Measurements from ENCODE around the gene RBM6. TPM values are rescaled to one million over a fixed set of nuclear protein-coding genes. Genes with fewer than 3 reads are reported as not detected.

RBM6 gene
- 10 to 100 TPM; 32.5 to 41.6 (median 34.5) TPM for total RNA-seq (2021; fragmentation: NEBNext Ultra II Directional; extraction: Animal tissue kit (Norgen Biotek cat#: 25700))
- long read RNA-seq, partial matches to known transcripts = 11 of 27 reads
- long read RNA-seq, other reads (novel, unspliced or antisense) = 9 of 27 reads

GRCh38 chr3:49939858-49940666 lies at the start of gene RBM6:
RBM6 (plus strand) TSS chr3:49940150; CDS start chr3:49962642, 22,492 bp downstream.
- Mint-ChIP-seq H3K36me3 (ENCODE audit: low read depth) (peaks cover 12% of the 10 kb centered on the region; the same call in 1 of the 2 replicates), H3K27me3 (ENCODE audit: insufficient read depth) (peaks cover 1% of the 10 kb centered on the region; the same call in 1 of the 2 replicates), H3K4me3 (peak within 1 kb of the TSS; percentile 96), H3K4me1 (ENCODE audit: low read depth) (peaks cover 17% of the 10 kb centered on the region), H3K9me3 (no peaks in the 10 kb centered on the region), H3K27ac (peak within 1 kb of the TSS; percentile 97)
- peak; percentile 94 for DNase-seq
- peak; percentile 16 for TF ChIP-seq CTCF (IDR thresholded peaks at IDR 0.05)

GRCh38 chr3:49895791-49896190 lies 44.2 kb upstream of the RBM6 start:
- TF ChIP-seq CTCF (IDR thresholded peaks at IDR 0.05) = no peak
- Mint-ChIP-seq H3K36me3 (ENCODE audit: low read depth) (no peaks in the 10 kb centered on the region), H3K9me3 (no peaks in the 10 kb centered on the region), H3K27ac (no peak overlapping the region), H3K27me3 (ENCODE audit: insufficient read depth) (peaks cover 1% of the 10 kb centered on the region), H3K4me3 (no peak overlapping the region), H3K4me1 (ENCODE audit: low read depth) (peaks cover 2% of the 10 kb centered on the region)
- DNase-seq = no peak

GRCh38 chr3:49896345-49896744 lies 43.6 kb upstream of the RBM6 start:
- DNase-seq = no peak
- H3K4me3 Mint-ChIP-seq = no peak overlapping the region
- no peak for TF ChIP-seq CTCF (IDR thresholded peaks at IDR 0.05)
- no peak overlapping the region for H3K27ac Mint-ChIP-seq
- no peaks in the 10 kb centered on the region for H3K9me3 Mint-ChIP-seq
- H3K4me1 Mint-ChIP-seq (ENCODE audit: low read depth) = peaks cover 7% of the 10 kb centered on the region
- no peaks in the 10 kb centered on the region for H3K36me3 Mint-ChIP-seq (ENCODE audit: low read depth)
- peaks cover 1% of the 10 kb centered on the region; the same call in 1 of the 2 replicates for H3K27me3 Mint-ChIP-seq (ENCODE audit: insufficient read depth)

- no peak for DNase-seq
- Mint-ChIP-seq H3K9me3 (no peaks in the 10 kb centered on the region), H3K27ac (no peak overlapping the region), H3K4me3 (no peak overlapping the region), H3K27me3 (ENCODE audit: insufficient read depth) (peaks cover 1% of the 10 kb centered on the region; the same call in 1 of the 2 replicates), H3K4me1 (ENCODE audit: low read depth) (peaks cover 9% of the 10 kb centered on the region), H3K36me3 (ENCODE audit: low read depth) (no peaks in the 10 kb centered on the region)
- no peak for TF ChIP-seq CTCF (IDR thresholded peaks at IDR 0.05)
Measured at GRCh38 chr3:49898991-49899390, 41.0 kb upstream of the RBM6 start.

- H3K36me3 Mint-ChIP-seq (ENCODE audit: low read depth) = no peaks in the 10 kb centered on the region
- no peak overlapping the region for H3K27ac Mint-ChIP-seq
- DNase-seq = no peak
- TF ChIP-seq CTCF (IDR thresholded peaks at IDR 0.05) = peak; percentile 55
- no peak overlapping the region for H3K4me3 Mint-ChIP-seq
- H3K4me1 Mint-ChIP-seq (ENCODE audit: low read depth) = peaks cover 9% of the 10 kb centered on the region
- H3K9me3 Mint-ChIP-seq = no peaks in the 10 kb centered on the region
- peaks cover 1% of the 10 kb centered on the region; the same call in 1 of the 2 replicates for H3K27me3 Mint-ChIP-seq (ENCODE audit: insufficient read depth)
Measured at GRCh38 chr3:49899815-49900214, 40.1 kb upstream of the RBM6 start.
